AG04450 (cell line): ENCODE results near the gene TCHH. TPM values are rescaled to one million over a fixed set of nuclear protein-coding genes. Genes with fewer than 3 reads are reported as not detected.
"Not testable (repeated sequence)": the region's sequence is repeated elsewhere in the genome, so short reads cannot be mapped to it uniquely, and the experiment has no call there.

Source experiments
- CTCF ChIA-PET: fragments of 300-600, 350-600 bp; formaldehyde crosslinking; extraction: SDS; loops from one replicate; lab custom pipeline; 2022; ENCODE audit warnings: antibody characterized with exemption, inconsistent platforms; lab: Charles Lee
- POLR2A ChIA-PET: fragments of 350-600 bp; formaldehyde crosslinking; extraction: SDS; loops from one replicate; lab custom pipeline; 2021; ENCODE audit warnings: antibody characterized with exemption, inconsistent platforms; lab: Yijun Ruan, JAX
- DNase-seq: peaks from one replicate; pipeline ENCODE4 v3.0.0-alpha.2; 2011; ENCODE audit warnings: low read depth, low spot score
- H3K27ac ChIP-seq: one replicate; pipeline ENCODE4 v1.5.1; 2012; ENCODE audit warnings: low read depth, low read length, control low read depth
- H3K27me3 ChIP-seq: one replicate; pipeline ENCODE4 v1.6.0; 2012; ENCODE audit warnings: low read length; ENCODE audit not compliant: control insufficient read depth, insufficient read depth
- H3K4me3 ChIP-seq: 2 replicates; pipeline ENCODE4 v1.5.1; 2011; ENCODE audit warnings: mild to moderate bottlenecking, low read depth, low read length, control low read depth
- H3K9me3 ChIP-seq: 2 replicates; pipeline ENCODE4 v1.5.1; 2012; ENCODE audit warnings: low read length; ENCODE audit not compliant: control insufficient read depth, insufficient read depth
- polyA plus RNA-seq: library from polyadenylated mRNA; depleted of rRNA; stranded (reverse); fragments of >200 nt; gene quantifications from 2 replicates; pipeline ENCODE4 v1.2.3, GENCODE V29; 2011
- TF ChIP-seq, protein P1 (sequence below): IDR thresholded peaks from 2 replicates; pipeline ENCODE4 v1.5.1; 2011; ENCODE audit warnings: low read depth, low read length, control low read depth, inconsistent platforms

TCHH gene
- polyA plus RNA-seq, 1 experiment, result not detected

DNA sequence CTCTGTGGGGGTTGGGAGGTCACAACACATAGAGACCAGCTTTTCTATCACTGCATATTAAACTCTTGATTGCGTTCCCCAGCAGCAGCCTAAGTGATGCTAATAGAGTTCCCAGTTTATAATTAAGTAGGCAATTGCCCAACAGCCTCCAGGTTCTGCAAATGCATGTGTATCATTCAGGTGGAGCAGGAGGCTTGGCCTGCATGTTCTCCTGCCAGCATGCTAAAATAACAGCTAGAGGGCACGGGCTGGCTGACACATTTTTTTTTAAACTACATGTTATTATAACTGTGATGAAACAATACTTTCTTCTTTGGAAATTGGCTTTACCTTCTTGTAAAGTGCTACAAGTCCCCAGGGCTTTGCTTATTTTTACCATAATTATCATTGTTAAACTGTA, 10.4 kb downstream of the TCHH start:
- CTCF ChIA-PET, result interaction anchor here (1.2 kb wide), 2 partner anchors 52 to 81 kb away, joined by 3 read pairs; no protein-coding TSS in a partner anchor
- Histone ChIP-seq H3K27me3 (peaks cover 38% of the 10 kb centered on the region), H3K4me3 (no peak overlapping the region), H3K27ac (no peak overlapping the region), H3K9me3 (peaks cover 22% of the 10 kb centered on the region)
- no peak for DNase-seq
- POLR2A ChIA-PET, result no interaction called here
- TF ChIP-seq, protein P1, sequence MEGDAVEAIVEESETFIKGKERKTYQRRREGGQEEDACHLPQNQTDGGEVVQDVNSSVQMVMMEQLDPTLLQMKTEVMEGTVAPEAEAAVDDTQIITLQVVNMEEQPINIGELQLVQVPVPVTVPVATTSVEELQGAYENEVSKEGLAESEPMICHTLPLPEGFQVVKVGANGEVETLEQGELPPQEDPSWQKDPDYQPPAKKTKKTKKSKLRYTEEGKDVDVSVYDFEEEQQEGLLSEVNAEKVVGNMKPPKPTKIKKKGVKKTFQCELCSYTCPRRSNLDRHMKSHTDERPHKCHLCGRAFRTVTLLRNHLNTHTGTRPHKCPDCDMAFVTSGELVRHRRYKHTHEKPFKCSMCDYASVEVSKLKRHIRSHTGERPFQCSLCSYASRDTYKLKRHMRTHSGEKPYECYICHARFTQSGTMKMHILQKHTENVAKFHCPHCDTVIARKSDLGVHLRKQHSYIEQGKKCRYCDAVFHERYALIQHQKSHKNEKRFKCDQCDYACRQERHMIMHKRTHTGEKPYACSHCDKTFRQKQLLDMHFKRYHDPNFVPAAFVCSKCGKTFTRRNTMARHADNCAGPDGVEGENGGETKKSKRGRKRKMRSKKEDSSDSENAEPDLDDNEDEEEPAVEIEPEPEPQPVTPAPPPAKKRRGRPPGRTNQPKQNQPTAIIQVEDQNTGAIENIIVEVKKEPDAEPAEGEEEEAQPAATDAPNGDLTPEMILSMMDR, result no peak

DNA sequence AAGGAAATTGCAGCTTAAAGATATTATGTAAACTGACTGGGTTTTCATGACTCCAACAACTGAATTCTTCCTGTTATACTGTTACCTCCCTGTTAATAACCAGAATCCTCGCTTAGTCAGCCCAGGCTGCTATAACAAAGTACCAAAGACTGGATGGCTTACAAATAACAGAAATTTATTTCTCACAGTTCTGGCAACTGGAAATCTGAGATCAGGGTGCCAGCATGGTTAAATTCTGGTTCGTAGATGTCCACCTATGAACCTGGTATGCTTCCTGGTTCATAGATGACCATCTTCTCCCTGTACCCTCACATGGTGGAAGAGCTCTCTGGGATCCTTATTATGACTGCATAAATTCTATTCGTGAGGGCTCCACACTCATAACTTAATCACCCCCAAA, 18.3 kb downstream of the TCHH start:
- no peak overlapping the region for H3K27ac ChIP-seq
- H3K27me3 ChIP-seq, result no peaks in the 10 kb centered on the region
- ChIA-PET POLR2A (no interaction called here), CTCF (no interaction called here)
- no peak for DNase-seq
- no peaks in the 10 kb centered on the region for H3K9me3 ChIP-seq
- no peak overlapping the region for H3K4me3 ChIP-seq
- TF ChIP-seq, protein P1, result no peak

DNA sequence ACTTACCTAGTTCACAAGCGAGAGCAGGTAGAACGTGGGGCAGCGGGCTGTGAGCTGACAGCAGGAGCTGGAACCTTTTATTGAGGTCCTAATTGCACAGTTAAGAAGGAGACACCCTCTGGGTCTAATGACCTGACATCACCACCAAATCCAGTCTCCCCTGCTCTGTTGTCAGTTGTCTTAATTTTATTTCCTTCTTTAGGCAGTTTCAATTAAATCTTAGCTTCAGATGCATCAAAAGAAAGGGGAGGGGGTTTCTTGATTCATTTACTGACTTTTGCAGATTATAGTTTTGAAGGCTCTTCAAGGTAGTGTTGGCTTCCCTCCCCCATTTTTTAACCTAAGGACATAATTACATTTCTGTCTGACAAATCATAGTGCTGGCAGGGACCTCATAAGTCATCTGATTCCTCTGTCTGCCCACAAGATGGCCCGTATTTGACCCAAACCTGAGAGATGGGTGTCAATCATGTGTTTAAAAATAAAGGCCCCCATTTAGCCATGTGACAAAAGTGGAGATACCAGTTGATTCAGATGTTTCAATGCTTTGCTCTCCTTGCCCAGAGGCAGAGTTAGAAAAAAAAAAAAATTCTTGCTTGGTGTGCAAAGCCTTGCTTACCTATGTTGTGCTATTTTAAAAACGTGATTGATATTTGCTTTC, 26.1 kb downstream of the TCHH start, which contains the start of gene TCHHL1:
TSS of gene TCHHL1 (minus strand) at position 51 of the 661 bp plus-strand sequence. CDS start 921 bp downstream, outside the sequence.
- DNase-seq, result no peak
- TF ChIP-seq, protein P1, result no peak
- no peak within 1 kb of the TSS for H3K27ac ChIP-seq
- H3K4me3 ChIP-seq, result no peak within 1 kb of the TSS
- ChIA-PET POLR2A (no interaction called here), CTCF (interaction anchor here (0.5 to 1.8 kb wide), 2 partner anchors 119 to 369 kb away, joined by 3 to 4 read pairs; no protein-coding TSS in a partner anchor)
- H3K9me3 ChIP-seq, result no peaks in the 10 kb centered on the region
- no peaks in the 10 kb centered on the region for H3K27me3 ChIP-seq

DNA sequence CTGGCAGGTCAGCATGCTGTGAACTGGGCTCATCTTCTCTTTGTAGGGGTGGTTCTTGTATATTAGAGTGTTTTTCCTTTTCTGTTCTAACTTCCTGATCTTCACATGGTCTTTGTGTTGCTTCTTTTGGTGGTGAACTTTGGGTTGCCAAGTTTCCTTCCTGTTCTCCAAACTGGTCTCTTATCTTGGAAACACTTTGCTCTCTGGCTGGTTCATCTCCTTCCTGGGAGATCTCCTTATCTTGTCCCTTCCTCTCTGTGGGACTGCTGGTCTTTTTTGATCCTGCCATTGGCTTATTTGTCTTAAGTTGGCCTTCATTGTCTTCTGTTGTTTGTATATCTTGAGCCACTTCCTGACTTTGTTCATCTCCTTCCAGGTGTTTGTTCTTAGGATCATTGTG, 28.5 kb downstream of the TCHH start:
- Histone ChIP-seq H3K27ac (no peak overlapping the region), H3K4me3 (no peak overlapping the region), H3K27me3 (no peaks in the 10 kb centered on the region), H3K9me3 (no peaks in the 10 kb centered on the region)
- CTCF ChIA-PET, result no interaction called here
- POLR2A ChIA-PET, result no interaction called here
- TF ChIP-seq, protein P1, result no peak
- DNase-seq, result no peak

DNA sequence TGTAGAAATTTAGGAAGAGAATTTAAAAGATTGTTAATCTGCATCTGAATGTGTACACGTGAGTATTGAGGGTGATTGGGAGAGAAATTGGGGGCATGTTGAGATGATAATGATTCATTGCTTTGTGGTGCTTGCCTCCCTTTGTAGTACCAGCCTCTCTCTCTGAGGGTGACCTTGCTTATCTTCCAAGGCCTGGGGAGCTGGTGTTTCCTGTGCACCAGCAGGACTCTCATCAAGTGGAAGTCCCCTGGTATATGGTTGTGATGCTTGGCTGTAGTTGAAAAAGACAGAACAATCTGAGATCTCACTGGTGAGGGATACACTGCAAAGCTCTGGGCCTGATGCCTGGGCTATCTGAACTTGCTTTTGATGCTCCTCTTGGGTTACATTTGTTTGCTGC, 30.4 kb downstream of the TCHH start:
- H3K27ac ChIP-seq, result no peak overlapping the region
- TF ChIP-seq, protein P1, result no peak
- DNase-seq, result no peak
- H3K27me3 ChIP-seq, result no peaks in the 10 kb centered on the region
- CTCF ChIA-PET, result no interaction called here
- POLR2A ChIA-PET, result no interaction called here
- H3K9me3 ChIP-seq, result no peaks in the 10 kb centered on the region
- no peak overlapping the region for H3K4me3 ChIP-seq

DNA sequence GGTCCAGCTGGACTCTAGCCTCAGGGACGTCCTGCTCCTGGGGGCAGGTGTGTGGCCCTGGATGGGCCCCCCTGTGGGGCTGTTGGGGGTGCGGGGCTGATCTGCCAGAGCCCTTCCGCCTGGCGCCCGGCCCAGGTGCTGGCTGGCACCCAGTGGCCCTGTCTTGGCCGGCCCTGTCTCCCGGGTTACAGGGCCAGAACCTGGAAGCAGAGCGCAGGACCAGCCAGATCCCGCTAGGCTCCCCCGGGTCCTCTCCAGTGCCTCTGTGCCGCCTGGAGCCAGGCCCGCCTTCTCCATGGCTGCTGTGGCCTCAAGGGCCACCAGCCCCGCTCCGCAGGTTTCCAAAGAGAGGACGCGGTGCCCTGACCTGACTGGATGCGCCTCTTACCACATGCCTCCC, 34.2 kb downstream of the TCHH start:
- POLR2A ChIA-PET, H3K27ac ChIP-seq, H3K4me3 ChIP-seq, CTCF ChIA-PET, H3K27me3 ChIP-seq, DNase-seq, H3K9me3 ChIP-seq: not testable (repeated sequence)

DNA sequence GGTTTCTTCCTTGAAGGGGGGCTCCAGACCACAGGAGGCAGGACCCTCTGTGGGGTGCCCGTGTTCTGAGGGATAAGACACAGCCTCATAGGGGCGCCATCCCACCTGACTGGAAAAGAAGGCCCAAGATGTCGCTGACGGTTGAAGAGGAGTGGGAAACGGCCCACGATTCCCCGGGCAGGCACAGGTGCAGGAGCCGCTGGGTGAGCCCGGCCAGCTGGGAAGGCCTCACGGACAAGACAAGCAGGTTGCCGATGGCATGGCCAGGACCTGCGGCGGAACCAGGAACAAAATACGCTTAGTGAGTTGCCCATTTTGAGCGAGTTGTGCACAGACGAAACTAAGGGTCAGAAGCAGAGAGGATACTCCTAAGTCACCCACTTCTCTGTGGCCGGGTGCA, 34.8 kb downstream of the TCHH start:
- DNase-seq, H3K9me3 ChIP-seq, CTCF ChIA-PET, H3K27me3 ChIP-seq, H3K27ac ChIP-seq, POLR2A ChIA-PET, H3K4me3 ChIP-seq: not testable (repeated sequence)
